Neural progenitor cell (in vitro differentiated cells): ENCODE measurements around the gene MTIF3.

Source experiments
- EZH2phosphoT487 ChIP-seq: fragments of 200-600 bp; sonication (generic); IDR thresholded peaks from 2 replicates; pipeline ENCODE4 v1.6.1; 2017; ENCODE audit warnings: antibody characterized with exemption
- TF ChIP-seq, protein P1 (sequence below): fragments of 200-600 bp; sonication (generic); IDR thresholded peaks from 2 replicates; pipeline ENCODE4 v1.5.1; 2017; ENCODE audit warnings: antibody characterized with exemption, mild to moderate bottlenecking

DNA sequence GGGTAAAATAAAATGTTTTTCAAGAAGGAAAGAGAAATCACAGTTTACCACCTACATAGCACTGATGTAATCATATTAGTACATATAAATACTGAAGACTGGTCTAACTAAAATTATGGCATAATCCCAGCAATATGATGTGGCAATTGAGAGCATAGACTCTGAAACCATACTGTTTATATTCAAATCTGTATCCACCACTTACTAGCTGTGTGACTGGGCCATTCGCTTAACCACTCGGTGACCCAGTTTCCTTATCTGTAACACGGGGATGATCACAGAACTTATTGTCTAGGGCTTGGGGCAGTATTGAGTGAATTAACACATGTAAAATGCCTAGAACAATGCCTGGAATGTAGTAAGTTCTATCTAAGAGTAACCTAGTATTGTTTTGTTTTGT lies 39.0 kb downstream of the MTIF3 start:
- TF ChIP-seq, protein P1, sequence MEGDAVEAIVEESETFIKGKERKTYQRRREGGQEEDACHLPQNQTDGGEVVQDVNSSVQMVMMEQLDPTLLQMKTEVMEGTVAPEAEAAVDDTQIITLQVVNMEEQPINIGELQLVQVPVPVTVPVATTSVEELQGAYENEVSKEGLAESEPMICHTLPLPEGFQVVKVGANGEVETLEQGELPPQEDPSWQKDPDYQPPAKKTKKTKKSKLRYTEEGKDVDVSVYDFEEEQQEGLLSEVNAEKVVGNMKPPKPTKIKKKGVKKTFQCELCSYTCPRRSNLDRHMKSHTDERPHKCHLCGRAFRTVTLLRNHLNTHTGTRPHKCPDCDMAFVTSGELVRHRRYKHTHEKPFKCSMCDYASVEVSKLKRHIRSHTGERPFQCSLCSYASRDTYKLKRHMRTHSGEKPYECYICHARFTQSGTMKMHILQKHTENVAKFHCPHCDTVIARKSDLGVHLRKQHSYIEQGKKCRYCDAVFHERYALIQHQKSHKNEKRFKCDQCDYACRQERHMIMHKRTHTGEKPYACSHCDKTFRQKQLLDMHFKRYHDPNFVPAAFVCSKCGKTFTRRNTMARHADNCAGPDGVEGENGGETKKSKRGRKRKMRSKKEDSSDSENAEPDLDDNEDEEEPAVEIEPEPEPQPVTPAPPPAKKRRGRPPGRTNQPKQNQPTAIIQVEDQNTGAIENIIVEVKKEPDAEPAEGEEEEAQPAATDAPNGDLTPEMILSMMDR: no peak
- TF ChIP-seq EZH2phosphoT487: no peak
